RWPE2 (cell line): ENCODE results near the gene RPS3.

Experiments used
- ATAC-seq: fragments of 200-7000 bp; cut with Tn5 transposase; 3 replicates; pipeline ENCODE4 v1.9.1; 2021; ENCODE audit warnings: low read depth
- DNase-seq: peaks from one replicate; pipeline ENCODE4 v3.0.0-alpha.2; 2020; ENCODE audit warnings: low spot score
- H3K27ac ChIP-seq: fragments of 450-650 bp; 2 replicates; pipeline ENCODE4 v1.5.1; 2017; ENCODE audit warnings: mild to moderate bottlenecking; ENCODE audit not compliant: poor library complexity, severe bottlenecking
- H3K27me3 ChIP-seq: fragments of 250-450 bp; sonication (Bioruptor Pico); 2 replicates; pipeline ENCODE4 v1.5.1; 2021; ENCODE audit warnings: mild to moderate bottlenecking, moderate library complexity; ENCODE audit not compliant: insufficient read depth, poor library complexity, severe bottlenecking
- H3K36me3 ChIP-seq: fragments of 250-450 bp; sonication (Bioruptor Pico); 2 replicates; pipeline ENCODE4 v1.5.1; 2020; ENCODE audit warnings: low read depth, mild to moderate bottlenecking, moderate library complexity
- H3K4me1 ChIP-seq: fragments of 250-450 bp; sonication (Bioruptor Pico); 2 replicates; pipeline ENCODE4 v1.5.1; 2021; ENCODE audit warnings: mild to moderate bottlenecking, moderate library complexity; ENCODE audit not compliant: insufficient read depth, poor library complexity, severe bottlenecking
- H3K4me3 ChIP-seq: fragments of 250-450 bp; sonication (Bioruptor Pico); 2 replicates; pipeline ENCODE4 v1.5.1; 2021; ENCODE audit warnings: mild to moderate bottlenecking, moderate library complexity; ENCODE audit not compliant: severe bottlenecking
- H3K9me3 ChIP-seq: fragments of 250-450 bp; sonication (Bioruptor Pico); 2 replicates; pipeline ENCODE4 v1.5.1; 2021; ENCODE audit warnings: mild to moderate bottlenecking, moderate library complexity; ENCODE audit not compliant: severe bottlenecking
- TF ChIP-seq, protein P1 (sequence below): fragments of 450-650 bp; IDR thresholded peaks from one replicate; pipeline ENCODE4 v1.5.1; 2017; ENCODE audit warnings: mild to moderate bottlenecking, moderate library complexity; ENCODE audit not compliant: poor library complexity, severe bottlenecking

Gene RPS3

DNA sequence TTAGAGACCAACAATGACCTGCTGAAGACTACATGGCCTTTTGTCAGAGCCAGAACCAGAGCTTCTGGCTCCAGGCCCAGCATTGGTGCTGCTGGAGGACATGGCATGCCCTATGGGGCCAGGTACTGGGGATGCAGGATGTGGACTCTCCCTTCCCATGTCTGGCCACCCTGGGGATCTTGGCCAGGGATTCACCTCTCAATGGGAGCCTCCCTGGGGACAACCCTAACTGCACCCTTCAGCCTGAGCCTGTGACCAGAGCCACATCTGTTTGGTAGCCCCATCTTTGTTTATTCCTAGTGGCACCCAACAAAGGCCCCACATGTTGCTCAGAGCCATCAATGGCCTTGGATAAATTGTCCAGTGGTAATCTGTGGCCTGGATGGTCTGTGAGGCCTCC lies 27.9 kb downstream of the RPS3 start:
- no peak overlapping the region for H3K27ac ChIP-seq
- peaks cover 10% of the 10 kb centered on the region for H3K36me3 ChIP-seq
- H3K4me3 ChIP-seq, result no peak overlapping the region
- TF ChIP-seq, protein P1, sequence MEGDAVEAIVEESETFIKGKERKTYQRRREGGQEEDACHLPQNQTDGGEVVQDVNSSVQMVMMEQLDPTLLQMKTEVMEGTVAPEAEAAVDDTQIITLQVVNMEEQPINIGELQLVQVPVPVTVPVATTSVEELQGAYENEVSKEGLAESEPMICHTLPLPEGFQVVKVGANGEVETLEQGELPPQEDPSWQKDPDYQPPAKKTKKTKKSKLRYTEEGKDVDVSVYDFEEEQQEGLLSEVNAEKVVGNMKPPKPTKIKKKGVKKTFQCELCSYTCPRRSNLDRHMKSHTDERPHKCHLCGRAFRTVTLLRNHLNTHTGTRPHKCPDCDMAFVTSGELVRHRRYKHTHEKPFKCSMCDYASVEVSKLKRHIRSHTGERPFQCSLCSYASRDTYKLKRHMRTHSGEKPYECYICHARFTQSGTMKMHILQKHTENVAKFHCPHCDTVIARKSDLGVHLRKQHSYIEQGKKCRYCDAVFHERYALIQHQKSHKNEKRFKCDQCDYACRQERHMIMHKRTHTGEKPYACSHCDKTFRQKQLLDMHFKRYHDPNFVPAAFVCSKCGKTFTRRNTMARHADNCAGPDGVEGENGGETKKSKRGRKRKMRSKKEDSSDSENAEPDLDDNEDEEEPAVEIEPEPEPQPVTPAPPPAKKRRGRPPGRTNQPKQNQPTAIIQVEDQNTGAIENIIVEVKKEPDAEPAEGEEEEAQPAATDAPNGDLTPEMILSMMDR, result no peak
- DNase-seq (no peak), ATAC-seq (no peak)
- no peaks in the 10 kb centered on the region for H3K9me3 ChIP-seq
- H3K27me3 ChIP-seq, result peaks cover 4% of the 10 kb centered on the region
- peaks cover 2% of the 10 kb centered on the region for H3K4me1 ChIP-seq

GRCh38 chr11:75428281-75428724 lies 29.0 kb downstream of the RPS3 start:
- ATAC-seq, result peak; percentile 84
- Histone ChIP-seq H3K36me3 (peaks cover under 1% of the 10 kb centered on the region; the same call in 1 of the 2 replicates), H3K9me3 (no peaks in the 10 kb centered on the region), H3K4me1 (peaks cover 2% of the 10 kb centered on the region), H3K27me3 (peaks cover 4% of the 10 kb centered on the region), H3K4me3 (peak overlapping the region; percentile 26), H3K27ac (no peak overlapping the region)
- TF ChIP-seq, protein P1, result no peak
- DNase-seq, result peak; percentile 86

GRCh38 chr11:75428989-75429640 lies 29.8 kb downstream of the RPS3 start:
- ATAC-seq (no peak), DNase-seq (peak; percentile 30)
- Histone ChIP-seq H3K4me3 (no peak overlapping the region), H3K27me3 (peaks cover 4% of the 10 kb centered on the region), H3K27ac (no peak overlapping the region), H3K9me3 (no peaks in the 10 kb centered on the region), H3K4me1 (peaks cover 2% of the 10 kb centered on the region), H3K36me3 (no peaks in the 10 kb centered on the region)
- TF ChIP-seq, protein P1, result no peak

- Histone ChIP-seq H3K27ac (peak overlapping the region; percentile 0), H3K4me3 (peak overlapping the region; percentile 37), H3K27me3 (peaks cover 4% of the 10 kb centered on the region), H3K4me1 (peaks cover 2% of the 10 kb centered on the region), H3K36me3 (no peaks in the 10 kb centered on the region), H3K9me3 (no peaks in the 10 kb centered on the region)
- no peak for ATAC-seq
- DNase-seq, result no peak
- TF ChIP-seq, protein P1, result no peak
Measured at GRCh38 chr11:75429641-75429901, 30.3 kb downstream of the RPS3 start.

DNA sequence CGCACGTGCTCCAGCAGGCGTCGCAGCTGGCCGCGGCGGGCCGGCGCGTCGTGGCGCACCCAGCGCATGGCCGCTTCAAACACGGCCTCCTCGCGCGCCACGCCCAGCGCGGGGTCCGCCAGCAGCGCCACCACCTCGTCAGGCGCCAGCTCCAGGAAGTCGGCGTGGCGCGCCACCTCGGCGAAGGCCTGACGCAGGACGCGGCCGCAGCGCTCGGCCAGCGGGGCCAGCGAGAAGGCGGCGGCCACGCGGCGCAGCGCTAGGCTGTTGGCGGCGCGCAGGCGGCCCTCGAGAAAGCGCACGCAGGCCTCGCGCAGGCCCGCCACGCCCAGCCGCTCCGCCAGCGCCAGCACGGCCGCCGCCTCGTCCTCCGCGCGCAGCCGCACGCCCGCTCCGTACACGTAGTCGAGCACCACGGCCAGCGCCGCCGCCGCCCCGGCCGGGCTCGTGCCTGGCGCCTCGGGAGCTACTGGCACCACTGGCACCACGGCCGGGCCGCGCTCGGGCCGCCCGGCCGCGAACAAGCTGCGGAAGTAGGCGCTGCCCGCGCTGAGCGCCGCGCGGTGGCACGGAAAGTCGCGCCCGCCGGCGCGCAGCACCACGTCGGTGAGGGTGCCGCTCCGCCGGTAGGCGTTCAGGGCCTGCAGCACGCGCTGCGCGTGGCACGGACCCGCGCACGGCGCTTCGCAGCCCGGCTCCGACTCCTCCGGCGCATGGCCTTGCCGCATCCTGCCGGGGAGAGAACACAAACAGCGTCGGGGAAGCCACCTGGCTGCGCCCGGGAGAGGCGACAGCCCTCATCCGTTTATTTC lies 30.8 kb downstream of the RPS3 start:
- Histone ChIP-seq H3K27ac (peak overlapping the region; percentile 0), H3K4me1 (peaks cover 2% of the 10 kb centered on the region), H3K4me3 (peak overlapping the region; percentile 37), H3K27me3 (peaks cover 4% of the 10 kb centered on the region), H3K9me3 (no peaks in the 10 kb centered on the region), H3K36me3 (no peaks in the 10 kb centered on the region)
- TF ChIP-seq, protein P1, result no peak
- DNase-seq, result no peak
- peak; percentile 53 for ATAC-seq
